Stimulated activated CD4-positive, alpha-beta T cell treated with anti-CD3 and anti-CD28 coated beads, Interleukin-2, amount 100 ng/mL, for 24 hours (primary cell): ENCODE measurements around the gene RAB43.
"Not testable (repeated sequence)": the region's sequence is repeated elsewhere in the genome, so short reads cannot be mapped to it uniquely, and the experiment has no call there.

Experiments used
- DNase-seq, 2 donors: peaks; one replicate each; pipeline ENCODE4 v3.0.0-alpha.2; 2020

Gene RAB43

DNA sequence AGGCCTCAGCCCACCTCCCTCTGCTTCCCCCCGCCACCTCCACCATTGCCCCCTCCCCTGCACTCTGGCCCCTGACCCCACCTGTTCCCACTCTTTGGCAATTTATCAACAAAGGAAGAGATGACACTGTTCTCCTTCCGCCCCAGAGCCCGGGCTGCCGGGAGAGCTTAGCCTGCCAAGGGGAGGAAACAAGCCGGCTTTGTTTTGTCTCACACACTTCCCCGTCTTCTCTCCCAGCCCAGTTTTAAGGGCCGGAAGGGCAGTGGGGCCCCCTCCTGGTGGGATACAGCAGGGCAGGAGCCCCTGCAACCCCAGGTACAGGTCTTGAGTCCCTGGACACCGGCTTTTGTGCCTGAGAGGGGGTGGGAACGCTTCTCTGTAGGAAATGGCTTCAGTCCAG lies 33.7 kb downstream of the RAB43 start:
- DNase-seq: not testable (repeated sequence)

DNA sequence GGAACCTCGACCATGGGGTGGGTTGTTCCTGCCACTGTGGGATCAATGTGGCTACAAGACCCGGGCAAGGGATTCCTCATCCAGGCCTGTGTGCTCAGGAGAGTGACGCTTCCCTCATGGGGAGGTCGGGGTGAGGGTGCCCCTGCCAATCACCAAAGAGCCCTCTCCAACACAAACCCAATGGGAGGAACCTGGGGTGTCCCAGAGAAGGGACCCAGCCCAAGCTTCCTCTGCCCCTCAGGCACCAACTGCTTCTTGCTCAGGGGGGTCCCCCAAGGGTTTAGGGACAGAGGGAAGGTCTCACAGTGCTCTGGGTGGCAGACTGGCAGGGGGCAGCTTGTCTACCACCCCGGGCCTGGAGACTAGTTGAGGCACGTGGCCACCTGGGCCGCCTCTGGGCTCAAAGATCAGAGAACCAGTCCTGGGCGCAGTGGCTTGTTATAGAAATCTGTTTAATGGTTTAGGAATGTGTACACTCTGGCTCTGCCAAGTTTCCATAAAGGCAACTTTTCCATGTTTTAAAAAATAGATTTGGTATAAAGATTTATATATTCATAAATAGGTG lies 34.4 kb downstream of the RAB43 start:
- DNase-seq: no peak

GRCh38 chr3:129085818-129086217 lies 35.8 kb downstream of the RAB43 start:
- no peak for DNase-seq

- DNase-seq: no peak
Observed at GRCh38 chr3:129085165-129085715, 36.4 kb downstream of the RAB43 start.

GRCh38 chr3:129084501-129084900 lies 37.1 kb downstream of the RAB43 start:
- no peak for DNase-seq

DNA sequence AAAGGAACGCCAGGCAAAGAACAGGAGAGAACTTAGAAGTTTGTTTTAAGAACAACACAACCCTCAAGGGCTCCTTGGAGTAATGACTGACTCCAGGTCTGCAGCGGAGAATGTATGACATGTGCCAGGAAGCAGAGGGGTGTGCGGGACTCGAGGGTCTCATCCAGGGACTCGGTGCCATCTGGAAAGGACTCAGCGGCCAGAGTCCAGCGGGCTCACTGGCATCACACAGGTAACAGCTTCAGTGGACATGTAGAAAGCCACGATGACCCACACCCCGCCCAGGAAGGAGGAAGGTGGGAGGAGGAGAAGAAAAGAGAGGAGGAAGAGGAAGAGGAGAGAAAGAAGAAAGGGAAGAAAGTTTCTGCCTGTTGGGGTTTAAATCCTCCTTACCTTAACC lies 39.6 kb downstream of the RAB43 start:
- no peak for DNase-seq

DNA sequence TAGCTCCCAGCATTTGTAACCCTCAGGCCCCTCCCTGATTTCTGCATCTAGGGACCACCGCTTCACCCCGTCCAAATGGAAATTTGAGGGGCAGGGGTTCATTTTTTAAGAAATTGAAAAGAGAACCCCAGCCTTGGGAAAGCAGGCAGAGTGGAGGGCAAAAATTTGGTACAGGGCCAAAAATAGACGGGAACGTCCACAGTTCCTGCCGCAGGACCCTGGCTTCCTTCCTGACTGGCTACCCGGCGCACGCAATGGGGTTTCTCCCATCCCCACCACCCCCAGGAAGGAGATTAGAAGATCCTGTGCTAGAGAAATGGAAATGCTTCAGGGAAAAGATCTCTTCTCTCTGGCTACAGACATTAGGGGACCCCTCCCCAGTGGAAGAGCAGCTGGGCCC lies 40.1 kb downstream of the RAB43 start:
- DNase-seq: no peak

DNA sequence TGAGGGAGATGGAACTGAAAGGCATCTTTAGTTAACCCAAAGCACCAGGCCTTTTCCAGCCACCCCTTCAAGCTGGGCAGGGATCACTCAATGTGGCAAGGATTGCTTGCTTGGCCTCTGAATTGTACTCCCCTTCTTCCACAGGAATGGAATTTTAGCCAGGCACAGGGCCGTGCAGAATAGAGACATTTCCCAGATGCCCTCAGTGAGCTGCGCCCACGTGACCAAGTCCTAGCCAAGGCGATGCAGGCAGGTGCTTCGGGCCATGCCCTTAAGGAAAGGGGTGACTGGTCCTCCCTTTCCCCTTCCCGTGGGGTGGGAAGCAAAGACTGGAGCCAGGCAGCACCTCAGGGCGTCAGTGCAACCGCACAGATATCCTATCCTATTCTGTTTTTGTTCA lies 43.1 kb downstream of the RAB43 start:
- no peak for DNase-seq

DNA sequence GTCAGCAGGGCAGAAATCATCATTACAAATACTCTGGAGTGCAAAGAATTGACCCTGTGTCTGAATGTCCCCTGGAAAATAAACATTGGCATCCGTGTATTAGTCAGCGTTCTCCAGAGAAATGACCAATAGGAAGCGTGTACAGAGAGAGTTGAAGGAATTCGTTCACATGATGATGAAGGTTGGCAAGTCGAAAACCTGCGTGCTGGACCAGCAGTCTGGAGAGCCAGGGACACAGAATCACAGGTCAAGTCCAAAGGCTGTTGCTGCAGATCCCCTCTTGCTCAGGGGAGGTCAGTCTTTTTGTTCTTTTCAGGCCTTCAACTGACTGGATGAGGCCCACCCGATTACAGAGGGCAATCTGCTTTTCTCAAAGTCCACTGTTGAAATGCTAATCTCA lies 44.4 kb downstream of the RAB43 start:
- DNase-seq: no peak

- no peak for DNase-seq
Observed at GRCh38 chr3:129070086-129070885, 51.3 kb downstream of the RAB43 start.

GRCh38 chr3:129069313-129070085 lies 52.1 kb downstream of the RAB43 start:
- not testable (repeated sequence) for DNase-seq

GRCh38 chr3:129068291-129068886 lies 53.2 kb downstream of the RAB43 start:
- DNase-seq: peak in 1 of 2 donors; percentile 26

DNA sequence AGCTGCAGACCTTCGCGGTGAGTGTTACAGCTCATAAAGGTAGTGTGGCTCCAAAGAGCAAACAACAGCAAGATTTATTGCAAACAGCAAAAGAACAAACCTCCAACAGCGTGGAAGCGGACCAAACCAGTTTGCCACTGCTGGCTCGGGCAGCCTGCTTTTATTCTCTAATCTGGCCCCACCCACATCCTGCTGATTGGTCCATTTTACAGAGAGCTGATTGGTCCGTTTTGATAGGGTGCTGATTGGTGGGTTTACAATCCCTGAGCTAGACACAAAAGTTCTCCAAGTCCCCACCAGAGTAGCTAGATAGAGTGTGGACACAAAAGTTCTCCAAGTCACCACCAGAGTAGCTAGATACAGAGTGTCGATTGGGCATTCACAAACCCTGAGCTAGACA lies 53.9 kb downstream of the RAB43 start:
- DNase-seq: peak in 1 of 2 donors; percentile 8

DNA sequence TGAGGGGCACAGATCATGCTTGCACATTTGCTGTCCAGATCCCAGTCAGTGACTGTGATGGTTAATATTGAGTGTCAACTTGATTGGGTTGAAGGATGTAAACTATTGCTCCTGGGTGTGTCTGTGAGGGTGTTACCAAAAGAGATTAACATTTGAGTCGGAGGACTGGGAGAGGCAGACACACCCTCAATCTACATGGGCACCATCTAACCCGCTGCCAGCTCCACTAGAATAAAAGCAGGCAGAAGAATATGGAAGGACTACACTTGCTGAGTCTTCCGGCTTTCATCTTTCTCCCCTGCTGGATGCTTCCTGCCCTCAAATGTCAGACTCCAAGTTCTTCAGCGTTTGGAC lies 55.9 kb downstream of the RAB43 start:
- DNase-seq: no peak

DNA sequence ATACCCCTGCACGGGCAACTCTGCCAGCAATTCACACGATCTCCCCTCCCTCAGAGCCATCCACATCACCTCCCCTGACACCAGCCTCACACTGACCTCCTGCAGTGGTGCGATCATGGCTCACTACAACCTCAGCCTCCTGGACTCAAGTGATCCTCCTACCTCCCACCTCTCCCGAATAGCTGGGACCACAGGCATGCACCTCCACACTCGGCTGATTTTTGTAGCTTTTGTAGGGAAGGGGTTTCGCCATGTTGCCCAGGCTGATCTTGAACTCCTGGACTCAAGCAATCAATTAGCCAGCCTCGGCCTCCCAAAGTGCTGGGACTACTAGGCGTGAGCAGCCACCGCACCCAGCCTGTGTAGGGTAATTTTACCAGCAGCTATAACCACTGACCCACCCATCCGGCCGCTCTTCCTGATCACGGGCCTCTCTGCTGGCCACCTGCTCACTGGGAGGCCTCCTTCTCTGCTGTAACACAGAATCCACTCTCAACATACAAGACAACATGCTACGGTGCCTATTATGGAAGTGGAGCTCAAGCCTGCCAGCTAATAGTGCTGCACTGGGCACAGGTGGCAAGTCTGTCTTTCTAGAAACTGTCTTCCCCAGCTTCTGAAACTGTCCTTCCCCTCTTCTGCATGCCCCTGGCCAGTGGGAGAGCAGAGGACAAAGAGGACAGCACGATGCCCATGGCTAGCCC lies 56.4 kb downstream of the RAB43 start:
- no peak for DNase-seq

- DNase-seq: no peak
Observed at GRCh38 chr3:129063841-129064482, 57.6 kb downstream of the RAB43 start.

DNA sequence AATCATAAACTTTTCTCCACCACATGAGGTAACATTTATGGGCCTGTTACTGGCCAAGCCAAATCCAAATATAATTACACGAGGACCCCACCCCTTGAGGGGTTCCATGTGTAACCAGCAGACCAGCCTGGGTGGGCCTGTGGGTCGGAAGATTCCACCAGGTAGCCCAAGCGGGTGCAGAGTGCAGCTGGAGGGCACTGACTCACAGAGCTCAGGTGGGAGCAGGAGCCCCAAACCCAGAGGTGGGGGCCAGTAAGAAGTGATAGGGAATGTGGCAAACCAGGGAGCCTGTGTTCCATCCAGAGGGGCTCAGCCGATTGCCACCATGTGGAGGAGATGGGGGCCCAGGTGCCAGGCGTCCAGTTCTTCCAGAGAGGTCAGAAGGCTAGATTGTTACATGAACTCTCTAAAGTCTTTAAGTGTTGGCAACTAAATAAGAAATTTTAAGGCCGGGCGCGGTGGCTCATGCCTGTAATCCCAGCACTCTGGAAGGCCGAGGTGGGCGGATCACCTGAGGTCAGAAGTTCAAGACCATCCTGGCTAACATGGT lies 58.4 kb downstream of the RAB43 start:
- no peak for DNase-seq

DNA sequence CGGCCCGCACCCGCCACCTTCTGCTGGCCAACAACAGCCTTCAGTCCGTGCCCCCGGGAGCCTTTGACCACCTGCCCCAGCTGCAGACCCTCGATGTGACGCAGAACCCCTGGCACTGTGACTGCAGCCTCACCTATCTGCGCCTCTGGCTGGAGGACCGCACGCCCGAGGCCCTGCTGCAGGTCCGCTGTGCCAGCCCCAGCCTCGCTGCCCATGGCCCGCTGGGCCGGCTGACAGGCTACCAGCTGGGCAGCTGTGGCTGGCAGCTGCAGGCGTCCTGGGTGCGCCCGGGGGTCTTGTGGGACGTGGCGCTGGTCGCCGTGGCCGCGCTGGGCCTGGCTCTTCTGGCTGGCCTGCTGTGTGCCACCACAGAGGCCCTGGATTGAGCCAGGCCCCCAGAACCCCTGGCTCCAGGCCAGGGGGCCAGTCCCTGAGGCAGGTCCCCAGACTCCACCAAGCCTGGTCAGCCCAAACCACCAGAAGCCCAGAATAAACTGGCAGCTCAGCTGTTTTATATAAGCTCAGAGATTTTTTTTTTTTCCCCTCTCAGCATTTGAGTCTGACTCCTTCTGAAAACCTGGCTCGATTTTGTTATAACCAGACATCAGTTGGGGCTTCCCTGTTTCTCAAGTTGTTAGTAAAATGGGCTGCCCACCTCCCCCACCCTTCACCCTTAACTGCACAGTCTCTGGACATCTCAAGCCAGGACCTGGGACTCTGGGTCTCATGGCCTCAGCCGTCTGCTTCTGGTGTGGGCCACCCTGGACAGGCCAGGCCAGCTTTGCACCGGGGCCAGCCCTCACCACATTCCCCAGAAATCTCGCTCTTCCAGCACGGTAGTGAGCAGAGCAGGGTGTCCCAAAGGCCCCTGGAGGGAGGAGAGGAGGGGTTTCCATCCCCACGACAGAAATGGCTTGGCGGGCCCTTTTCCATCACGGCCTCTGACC lies 59.4 kb downstream of the RAB43 start:
- DNase-seq: no peak

DNA sequence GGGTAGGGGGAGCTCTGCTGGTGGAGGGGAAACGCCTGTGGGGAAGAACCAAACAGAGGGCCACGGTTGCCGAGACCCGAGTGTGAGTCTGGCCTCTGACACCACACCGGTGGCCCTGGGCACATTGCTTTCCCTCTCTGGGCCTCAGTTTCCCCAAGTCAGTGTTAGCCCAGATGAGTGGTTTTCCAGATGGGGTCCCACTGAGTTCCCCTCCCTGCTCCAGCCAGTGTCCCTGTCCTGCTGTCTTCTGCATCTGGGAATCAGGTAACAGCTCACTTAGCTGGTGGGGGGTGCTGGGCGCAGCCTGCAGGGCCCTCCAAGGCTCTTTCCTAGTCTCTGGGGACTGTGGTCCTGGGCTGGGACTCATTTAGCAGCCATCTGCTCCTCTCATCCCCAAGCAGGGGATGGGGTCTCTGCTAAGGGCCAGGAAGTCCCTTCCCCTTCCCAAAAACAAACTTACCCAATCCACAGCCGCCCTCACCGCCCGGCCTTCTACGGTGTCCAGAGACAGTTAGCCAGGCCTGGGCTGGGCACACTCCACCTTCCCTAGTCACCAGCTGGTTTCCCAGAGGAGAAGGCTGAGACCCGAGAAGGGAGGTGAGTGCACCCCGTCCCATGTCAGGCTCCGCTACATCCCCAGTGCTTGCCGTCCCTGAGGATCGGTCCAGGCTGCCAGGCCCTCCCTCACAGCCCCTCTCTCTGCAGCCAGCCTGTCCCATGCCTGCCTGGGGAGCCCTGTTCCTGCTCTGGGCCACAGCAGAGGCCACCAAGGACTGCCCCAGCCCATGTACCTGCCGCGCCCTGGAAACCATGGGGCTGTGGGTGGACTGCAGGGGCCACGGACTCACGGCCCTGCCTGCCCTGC lies 60.3 kb downstream of the RAB43 start:
- DNase-seq: no peak
